Pons (tissue), 1 donor: ENCODE data around the gene SLC16A13.
"Not testable (repeated sequence)": the region's sequence is repeated elsewhere in the genome, so short reads cannot be mapped to it uniquely, and the experiment has no call there.

ENCODE experiments used
- DNase-seq: peaks from one replicate; pipeline ENCODE4 v3.0.0-alpha.2; 2016; ENCODE audit warnings: low spot score

SLC16A13 gene

DNA sequence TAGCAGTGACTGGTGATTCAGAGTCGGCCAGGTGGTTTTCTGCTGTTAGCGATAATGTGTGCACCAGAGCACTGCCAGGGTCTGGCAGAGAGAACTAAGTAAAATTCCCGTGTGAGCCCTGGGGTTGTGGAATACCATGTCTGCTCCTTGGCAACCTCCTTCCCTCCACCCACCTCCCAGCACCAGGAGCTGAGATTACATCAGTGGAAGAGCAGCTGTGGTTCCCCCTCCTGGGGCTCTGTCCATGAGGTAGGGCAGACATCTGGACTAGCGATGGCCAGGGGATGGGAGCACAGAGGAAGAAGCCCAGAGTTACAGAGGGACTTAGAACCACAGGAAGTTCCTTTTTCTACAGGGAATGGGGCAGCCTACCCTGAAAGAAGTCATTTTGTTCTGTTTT is 28.4 kb downstream of the SLC16A13 start:
- no peak for DNase-seq

DNA sequence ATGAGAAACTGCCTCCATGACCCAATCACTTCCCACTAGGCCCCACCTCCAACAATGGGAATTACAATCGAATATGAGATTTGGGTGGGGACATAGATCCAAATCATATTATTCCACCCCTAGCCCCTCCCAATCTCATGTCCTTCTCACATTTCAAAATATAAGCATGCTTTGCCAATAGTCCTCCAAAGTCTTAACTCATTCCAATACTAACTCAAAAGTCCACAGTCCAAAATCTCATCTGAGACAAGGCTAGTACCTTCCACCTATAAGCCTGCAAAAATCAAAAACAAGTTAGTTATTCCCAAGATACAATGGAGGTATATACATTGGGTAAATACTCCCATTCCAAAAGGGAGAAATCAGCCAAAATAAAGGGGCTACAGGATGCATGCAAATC is 31.4 kb downstream of the SLC16A13 start:
- no peak for DNase-seq

DNA sequence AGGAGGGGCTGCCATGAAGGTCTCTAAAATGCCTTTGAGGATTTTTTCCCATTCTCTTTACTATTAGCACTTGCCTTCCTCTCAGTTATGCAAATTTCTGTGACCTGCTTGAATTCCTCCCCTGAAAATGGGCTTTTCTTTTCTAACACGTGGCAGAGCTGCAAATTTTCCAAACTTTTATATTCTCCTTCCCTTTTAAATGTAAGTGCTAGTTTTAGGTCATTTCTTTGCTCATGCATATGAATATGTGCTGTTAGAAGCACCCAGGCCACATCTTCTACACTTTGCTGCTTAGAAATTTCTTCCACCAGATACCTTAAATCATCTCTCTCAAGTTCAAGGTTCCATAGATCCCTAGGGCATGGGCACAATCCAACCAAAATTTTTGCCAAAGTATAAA is 32.5 kb downstream of the SLC16A13 start:
- DNase-seq, result no peak

DNA sequence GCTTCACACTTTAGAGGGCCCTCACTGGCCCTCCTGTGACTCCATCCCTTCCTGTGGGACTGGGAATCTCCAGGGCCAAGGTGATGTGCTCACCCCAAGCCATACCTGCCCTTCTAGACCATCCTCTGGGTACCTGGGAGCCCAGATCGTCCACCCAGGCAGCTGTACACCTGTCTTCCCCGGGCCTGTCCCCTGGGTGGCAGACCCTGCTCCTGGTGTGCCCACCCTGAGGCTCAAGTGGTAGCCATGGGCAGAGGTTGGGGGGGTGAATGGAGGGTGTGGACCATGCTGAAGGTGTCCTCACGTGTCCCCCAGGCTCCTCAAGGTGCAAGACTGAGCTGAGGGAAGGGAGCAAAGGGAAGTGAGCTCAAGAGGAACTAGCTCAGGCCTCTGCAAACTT is 34.9 kb downstream of the SLC16A13 start:
- DNase-seq, result no peak

DNA sequence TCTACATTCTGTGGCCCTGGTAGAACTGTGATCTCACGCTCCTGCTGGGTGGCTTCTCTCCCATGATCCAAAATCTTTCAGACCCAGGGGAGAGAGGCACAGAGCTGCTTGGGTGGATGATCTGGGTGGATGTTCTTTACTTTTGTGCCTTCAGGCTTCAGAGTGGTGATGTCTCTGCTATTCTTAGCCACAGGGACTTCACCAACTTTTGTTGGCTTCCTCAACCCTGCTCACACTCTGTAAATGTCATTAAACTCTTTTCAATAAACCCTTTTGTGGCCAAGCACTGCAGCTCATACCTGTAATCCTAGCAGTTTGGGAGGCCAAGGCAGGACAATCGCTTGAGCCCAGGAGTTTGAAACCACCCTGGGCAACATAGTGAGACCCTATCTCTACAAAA is 36.6 kb downstream of the SLC16A13 start:
- DNase-seq, result no peak

DNA sequence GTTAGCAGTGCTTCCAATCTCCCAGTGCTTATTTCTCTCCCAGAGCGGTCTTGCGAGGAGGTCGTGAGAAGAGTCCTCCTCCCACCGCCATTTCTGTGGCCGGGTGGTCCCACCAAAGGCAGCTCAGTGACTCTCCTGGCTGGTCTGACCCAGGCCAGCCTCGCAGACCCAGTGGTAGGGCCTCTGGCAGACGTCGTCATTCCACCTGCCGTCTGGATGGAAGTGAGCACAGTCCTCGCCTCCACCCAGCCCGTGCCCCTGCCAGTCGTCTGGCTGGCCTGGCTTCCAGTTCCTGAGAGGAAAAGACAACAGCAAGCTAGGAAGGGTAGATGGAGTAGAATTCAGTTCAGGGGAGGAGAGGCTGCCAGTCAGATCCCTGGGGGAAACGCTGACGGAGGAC is 39.1 kb downstream of the SLC16A13 start:
- no peak for DNase-seq

DNA sequence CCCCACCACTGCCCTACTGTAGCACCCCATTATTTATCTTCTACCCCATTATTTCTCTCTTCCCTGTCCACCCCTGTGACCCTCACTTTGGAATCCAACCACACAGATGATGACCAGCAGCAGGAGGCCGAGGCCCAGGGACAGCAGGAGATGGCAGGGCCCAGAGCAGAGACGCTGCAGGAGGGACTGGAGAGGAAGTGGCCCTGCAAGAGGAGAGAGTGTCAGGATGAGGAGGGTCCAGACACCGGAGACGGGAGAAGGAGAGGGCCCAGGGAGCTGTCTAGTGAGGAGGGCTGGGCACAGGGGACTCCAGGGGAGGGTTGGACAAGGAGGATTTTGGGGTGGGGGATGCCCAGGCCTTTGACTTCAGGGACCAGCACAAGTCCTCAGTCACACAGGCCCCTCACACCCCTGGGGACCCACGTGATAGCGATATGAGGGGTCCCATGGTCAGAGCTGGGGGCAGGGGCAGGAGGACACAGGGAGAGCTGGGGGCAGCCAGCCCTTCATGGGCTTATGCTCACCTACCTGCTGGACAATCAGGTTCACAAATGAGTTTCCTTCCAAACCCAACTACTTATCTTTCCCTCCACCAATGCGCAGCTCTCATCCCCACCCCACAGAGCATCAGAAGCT is 42.2 kb downstream of the SLC16A13 start:
- DNase-seq, result no peak

DNA sequence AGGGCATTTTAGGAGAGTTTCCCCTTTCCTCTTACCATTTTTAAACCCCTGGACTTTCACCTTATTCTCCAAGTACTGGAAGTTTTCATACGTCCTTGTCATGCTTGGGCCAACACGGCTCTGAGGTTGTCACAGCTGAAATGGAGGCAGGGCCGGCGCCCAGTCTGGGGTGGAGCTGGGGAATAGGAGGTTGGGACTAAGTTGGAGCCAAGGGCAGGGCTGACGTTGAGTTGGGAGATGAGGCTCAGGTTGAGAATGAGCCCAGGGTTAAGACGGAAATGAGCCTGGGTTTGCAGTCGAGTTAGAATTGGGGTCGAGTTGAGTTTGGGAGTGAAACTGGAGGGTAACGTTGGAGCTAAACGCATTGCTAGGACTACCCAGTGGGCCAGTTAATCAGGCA is 42.9 kb downstream of the SLC16A13 start:
- no peak for DNase-seq

DNA sequence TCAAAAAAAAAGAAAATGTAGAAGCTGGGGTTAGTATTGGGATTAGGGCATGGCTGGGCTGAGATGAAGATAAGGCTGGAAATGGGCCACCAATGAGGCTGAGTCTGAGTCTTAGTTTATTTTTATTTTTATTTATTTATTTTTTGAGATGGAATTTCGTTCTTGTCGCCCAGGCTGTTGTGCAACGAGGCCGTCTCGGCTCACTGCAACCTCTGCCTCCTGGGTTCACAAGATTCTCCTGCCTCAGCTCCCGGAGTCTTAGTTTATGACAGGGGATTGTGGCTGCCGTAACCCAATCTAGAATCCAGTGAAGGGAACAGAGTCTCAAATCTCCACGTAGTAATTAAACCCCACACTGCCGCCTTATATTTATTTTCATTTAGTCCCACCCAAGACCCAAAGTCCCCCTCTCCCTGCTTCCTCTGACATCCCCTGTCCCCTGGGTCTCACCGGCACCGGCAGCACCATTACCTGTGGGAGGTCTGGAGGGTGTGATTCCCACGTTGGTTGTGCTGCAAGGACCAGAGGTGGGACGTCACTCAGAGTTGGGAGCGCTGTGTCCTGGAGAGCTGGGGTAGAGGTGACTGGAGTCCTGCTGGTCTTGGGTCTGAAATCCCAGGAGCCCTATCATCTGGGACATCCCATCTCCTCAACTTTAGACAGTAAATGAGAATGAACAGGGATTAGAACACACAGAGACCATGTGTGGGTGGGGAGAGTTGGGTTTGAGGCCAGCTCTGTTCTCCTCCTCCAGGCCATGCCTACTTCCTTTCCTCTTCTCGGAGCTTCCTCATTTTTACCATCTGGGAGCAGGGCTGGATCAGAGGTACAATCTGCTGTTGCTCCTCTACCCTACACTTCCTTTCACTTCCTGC is 44.0 kb downstream of the SLC16A13 start, which contains the start of gene CLEC10A:
TSS of gene CLEC10A (minus strand) at position 671 of the 875 bp plus-strand sequence. CDS start 1,439 bp downstream, outside the sequence.
- DNase-seq, result no peak

DNA sequence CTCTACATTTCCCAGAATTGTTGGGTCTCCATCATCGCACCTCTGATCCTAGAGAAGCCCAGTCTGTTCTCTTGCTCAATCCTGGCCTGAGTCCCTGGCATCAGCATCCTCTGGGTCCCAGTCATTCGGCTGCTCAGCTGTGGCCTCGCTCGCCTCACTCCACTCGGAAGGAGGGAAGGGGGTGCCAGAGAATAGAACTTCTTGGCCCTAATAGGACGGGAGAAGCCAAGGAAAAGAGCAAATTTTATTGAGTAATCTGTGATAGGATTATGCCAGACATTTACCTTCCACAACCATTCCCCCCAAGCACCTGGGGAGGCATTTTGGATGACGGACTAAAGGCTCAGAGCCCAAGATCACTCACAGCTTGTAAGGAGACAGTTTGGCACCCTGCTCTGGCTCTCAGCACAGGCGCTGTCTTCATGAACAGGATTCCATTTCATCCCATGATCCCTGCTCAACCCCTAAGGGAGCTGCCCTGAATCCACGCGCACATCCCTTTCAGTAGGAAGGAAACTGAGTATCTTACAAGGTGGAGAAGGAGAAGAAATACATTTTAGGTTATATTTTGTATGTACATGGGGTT is 44.7 kb downstream of the SLC16A13 start:
- DNase-seq, result no peak

DNA sequence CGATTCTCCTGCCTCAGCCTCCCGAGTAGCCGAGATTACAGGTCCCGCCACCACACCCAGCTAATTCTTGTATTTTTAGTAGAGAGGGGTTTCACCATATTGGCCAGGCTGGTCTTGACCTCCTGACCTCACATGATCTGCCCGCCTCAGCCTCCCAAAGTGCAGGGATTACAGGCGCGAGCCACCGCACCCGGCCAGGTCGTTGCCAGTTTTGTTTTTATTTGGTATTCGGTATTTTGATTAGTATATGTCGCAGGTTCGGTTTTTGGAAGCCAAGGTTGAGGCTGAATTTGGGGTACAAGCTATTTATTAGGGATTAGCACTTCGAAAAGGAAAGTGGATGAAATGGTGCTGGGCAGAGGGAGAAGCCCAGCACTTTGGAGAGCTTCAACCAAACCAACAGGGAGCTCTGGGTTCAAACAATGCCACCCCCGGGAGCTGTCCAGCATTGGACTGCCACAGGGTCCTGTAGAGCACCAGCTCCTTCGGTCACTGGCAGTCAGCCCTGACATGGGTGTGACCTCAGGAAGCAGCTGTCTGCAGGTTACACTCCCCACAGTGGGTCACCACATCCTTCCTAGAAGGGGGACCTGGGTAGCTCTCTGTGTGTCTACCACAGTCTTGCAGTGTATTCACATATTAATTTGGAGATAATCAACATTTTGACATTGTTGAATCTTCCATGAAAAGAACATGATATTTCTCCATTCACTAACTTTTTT is 45.7 kb downstream of the SLC16A13 start:
- DNase-seq, result no peak

DNA sequence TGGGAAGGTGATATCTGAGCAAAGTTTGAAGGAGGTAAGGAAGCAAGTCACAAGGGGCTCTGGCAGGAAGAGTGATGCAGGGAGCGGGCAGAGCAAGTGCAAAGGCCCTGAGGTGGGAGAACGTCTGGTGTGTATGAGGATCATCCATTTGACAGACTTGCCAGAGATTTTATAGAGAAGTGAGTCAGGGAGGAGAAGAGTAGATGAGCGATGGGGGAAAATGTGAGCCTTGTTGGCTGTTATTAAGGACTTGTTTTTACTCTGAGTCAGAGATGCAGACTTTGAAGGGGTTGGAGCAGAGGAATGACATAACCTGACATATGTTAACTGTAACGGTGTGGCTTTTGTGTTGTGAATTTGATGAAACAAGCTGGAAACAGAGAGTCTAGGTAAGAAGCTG is 47.8 kb downstream of the SLC16A13 start:
- DNase-seq, result no peak

DNA sequence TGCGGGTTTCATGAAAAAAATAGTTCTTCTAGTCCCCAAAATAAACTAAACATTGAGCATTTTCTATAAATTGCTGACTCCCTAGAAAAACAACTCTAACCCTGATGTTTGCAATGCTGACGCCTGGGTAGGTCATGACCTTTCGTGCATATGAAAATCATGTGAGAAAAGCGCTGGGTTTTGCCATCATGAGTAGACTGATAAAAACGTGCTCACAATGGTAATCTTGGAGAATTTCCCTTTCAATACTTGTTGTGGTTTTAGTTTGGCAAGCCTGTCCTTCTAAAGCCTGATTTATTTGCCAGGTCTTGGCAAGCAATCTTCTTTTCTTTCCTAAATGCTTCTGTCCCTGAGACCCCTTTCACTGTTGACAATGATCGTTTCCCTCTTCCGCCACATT is 48.3 kb downstream of the SLC16A13 start:
- no peak for DNase-seq

DNA sequence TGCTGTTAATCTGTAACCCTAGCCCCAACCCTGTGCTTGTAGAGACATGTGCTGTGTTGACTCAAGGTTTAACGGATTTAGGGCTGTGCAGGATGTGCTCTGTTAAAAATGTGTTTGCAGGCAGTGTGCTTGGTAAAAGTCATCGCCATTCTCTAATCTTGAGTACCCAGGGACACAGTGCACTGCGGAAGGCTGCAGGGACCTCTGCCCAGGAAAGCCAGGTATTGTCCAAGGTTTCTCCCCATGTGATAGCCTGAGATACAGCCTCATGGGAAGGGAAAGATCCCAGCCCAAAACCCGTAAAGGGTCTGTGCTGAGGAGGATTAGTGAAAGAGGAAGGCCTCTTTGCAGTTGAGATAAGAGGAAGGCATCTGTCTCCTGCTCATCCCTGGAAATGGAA is 52.6 kb downstream of the SLC16A13 start:
- not testable (repeated sequence) for DNase-seq

DNA sequence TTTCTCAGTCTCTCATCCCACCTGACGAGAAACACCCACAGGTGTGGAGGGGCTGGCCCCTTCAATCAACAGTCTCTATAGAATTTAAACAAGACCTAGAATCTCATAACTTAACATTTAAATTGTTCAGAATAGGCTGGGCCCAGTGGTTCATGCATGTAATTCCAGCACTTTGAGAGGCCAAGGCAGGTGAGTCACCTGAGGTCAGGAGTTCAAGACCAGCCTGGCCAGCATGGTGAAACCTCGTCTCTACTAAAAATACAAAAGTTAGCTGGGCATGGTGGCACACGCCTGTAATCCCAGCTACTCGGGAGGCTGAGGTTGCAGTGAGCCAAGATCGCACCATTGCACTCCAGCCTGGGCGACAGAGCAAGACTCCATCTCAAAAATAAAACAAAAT is 53.8 kb downstream of the SLC16A13 start:
- DNase-seq, result not testable (repeated sequence)
